Measurements from ENCODE around the gene IGLL5. TPM values are rescaled to one million over a fixed set of nuclear protein-coding genes. Genes with fewer than 3 reads are reported as not detected.
"Not testable (repeated sequence)": the region's sequence is repeated elsewhere in the genome, so short reads cannot be mapped to it uniquely, and the experiment has no call there.

The IGLL5 gene
- total and polyA plus RNA-seq, 2 of the 13 experiments (the other 11 are each of a cell fraction or from before 2014, with no cell fraction given), result not detected

- no peak for TF ChIP-seq BCLAF1 (IDR thresholded peaks at IDR 0.05)
Measured at GRCh38 chr22:22897947-22898346, 10.3 kb downstream of the IGLL5 start (continued).

GRCh38 chr22:22898411-22898950 is 10.9 kb downstream of the IGLL5 start:
- H3K27ac ChIP-seq (ENCODE audit: extremely low read length, insufficient read depth, low read length); H4K20me1 ChIP-seq (ENCODE audit: insufficient read depth, low read length); H3K9me3 ChIP-seq (ENCODE audit: low read length); H3K36me3 ChIP-seq (replicated peaks in 1 of 2; ENCODE audit: control insufficient read depth in 1 of 2, insufficient read depth in 2 of 2, low read length in 2 of 2); H3K79me2 ChIP-seq (ENCODE audit: insufficient read depth, low read length); H2AFZ ChIP-seq (ENCODE audit: low read length); H3K9ac ChIP-seq (ENCODE audit: insufficient read depth, low read depth, low read length); intact Hi-C loops (cut with micrococcal nuclease; ENCODE audit: unreplicated experiment); H3K4me1 ChIP-seq (ENCODE audit: insufficient read depth, low read length); FAIRE-seq; CTCF ChIA-PET (ENCODE audit: low intra/inter-chr PET ratio, low total read pairs); H3K4me3 ChIP-seq (replicated peaks in 1 of 3; ENCODE audit: insufficient read depth in 1 of 3, low read depth in 2 of 3, low read length in 3 of 3); DNase-seq (ENCODE audit: low spot score); BruUV-seq (replicated peaks); H3K4me2 ChIP-seq (ENCODE audit: low read depth, low read length); ATAC-seq; POLR2A ChIA-PET; in situ Hi-C loops (cut with HindIII; ENCODE audit: extremely low pct_ligation_motif_present, low pct_unique_long_range_greater_than_20kb): not testable (repeated sequence)
- H3K27me3 ChIP-seq (ENCODE audit: control insufficient read depth in 1 of 2, insufficient read depth in 2 of 2, low read length in 2 of 2), result peaks cover 8 to 41% of the 10 kb centered on the region in 2 experiments; a peak in 4 of 5 replicates
- WGBS (ENCODE audit: low lambda C conversion rate), result 0% methylated on average over 1 of the region's 1 CpG

- H3K27ac ChIP-seq (ENCODE audit: extremely low read length, insufficient read depth, low read length); CTCF ChIA-PET (ENCODE audit: low intra/inter-chr PET ratio, low total read pairs); POLR2A ChIA-PET; in situ Hi-C loops (cut with HindIII; ENCODE audit: extremely low pct_ligation_motif_present, low pct_unique_long_range_greater_than_20kb); H3K4me3 ChIP-seq (replicated peaks in 1 of 3; ENCODE audit: insufficient read depth in 1 of 3, low read depth in 2 of 3, low read length in 3 of 3); H2AFZ ChIP-seq (ENCODE audit: low read length); H3K79me2 ChIP-seq (ENCODE audit: insufficient read depth, low read length); intact Hi-C loops (cut with micrococcal nuclease; ENCODE audit: unreplicated experiment); H3K9ac ChIP-seq (ENCODE audit: insufficient read depth, low read depth, low read length); H3K36me3 ChIP-seq (replicated peaks in 1 of 2; ENCODE audit: control insufficient read depth in 1 of 2, insufficient read depth in 2 of 2, low read length in 2 of 2); H3K9me3 ChIP-seq (ENCODE audit: low read length); BruUV-seq (replicated peaks); H4K20me1 ChIP-seq (ENCODE audit: insufficient read depth, low read length); H3K4me2 ChIP-seq (ENCODE audit: low read depth, low read length); ATAC-seq; H3K4me1 ChIP-seq (ENCODE audit: insufficient read depth, low read length); FAIRE-seq; DNase-seq (ENCODE audit: low spot score): not testable (repeated sequence)
- peaks cover 13 to 44% of the 10 kb centered on the region in 2 experiments; a peak in 4 of 5 replicates for H3K27me3 ChIP-seq (ENCODE audit: control insufficient read depth in 1 of 2, insufficient read depth in 2 of 2, low read length in 2 of 2)
- WGBS (ENCODE audit: low lambda C conversion rate), result 28% methylated on average over 5 of the region's 9 CpGs
Measured at GRCh38 chr22:22899342-22900080, 11.9 kb downstream of the IGLL5 start.

GRCh38 chr22:22900527-22901205 is 13.1 kb downstream of the IGLL5 start:
- 20% methylated on average over 13 of the region's 16 CpGs for WGBS (ENCODE audit: low lambda C conversion rate)
- CTCF ChIA-PET (ENCODE audit: low intra/inter-chr PET ratio, low total read pairs); H3K4me3 ChIP-seq (replicated peaks in 1 of 3; ENCODE audit: insufficient read depth in 1 of 3, low read depth in 2 of 3, low read length in 3 of 3); H3K9ac ChIP-seq (ENCODE audit: insufficient read depth, low read depth, low read length); H4K20me1 ChIP-seq (ENCODE audit: insufficient read depth, low read length); H3K36me3 ChIP-seq (replicated peaks in 1 of 2; ENCODE audit: control insufficient read depth in 1 of 2, insufficient read depth in 2 of 2, low read length in 2 of 2); DNase-seq (ENCODE audit: low spot score); H2AFZ ChIP-seq (ENCODE audit: low read length); in situ Hi-C loops (cut with HindIII; ENCODE audit: extremely low pct_ligation_motif_present, low pct_unique_long_range_greater_than_20kb); FAIRE-seq; POLR2A ChIA-PET; H3K9me3 ChIP-seq (ENCODE audit: low read length); H3K4me2 ChIP-seq (ENCODE audit: low read depth, low read length); BruUV-seq (replicated peaks); H3K4me1 ChIP-seq (ENCODE audit: insufficient read depth, low read length); H3K79me2 ChIP-seq (ENCODE audit: insufficient read depth, low read length); H3K27ac ChIP-seq (ENCODE audit: extremely low read length, insufficient read depth, low read length); ATAC-seq; intact Hi-C loops (cut with micrococcal nuclease; ENCODE audit: unreplicated experiment): not testable (repeated sequence)
- H3K27me3 ChIP-seq (ENCODE audit: control insufficient read depth in 1 of 2, insufficient read depth in 2 of 2, low read length in 2 of 2), result peaks cover 11 to 42% of the 10 kb centered on the region in 2 experiments; a peak in 4 of 5 replicates
